ENCODE measurements around the gene SCAMP2.

- TF ChIP-seq EP300 (IDR thresholded peaks at IDR 0.05; ENCODE audit: borderline replicate concordance) (no peak), TAF1 (IDR thresholded peaks at IDR 0.05; ENCODE audit: low read depth) (no peak), EGR1 (IDR thresholded peaks at IDR 0.05) (no peak), NFIC (IDR thresholded peaks at IDR 0.05) (no peak), RAD21 (IDR thresholded peaks at IDR 0.05; ENCODE audit: low read depth) (no peak), FOXM1 (IDR thresholded peaks at IDR 0.05; ENCODE audit: borderline replicate concordance, low read depth) (no peak)
Measured at GRCh38 chr15:74863239-74864056, 9.7 kb downstream of the SCAMP2 start.

Data from Ishikawa (cell line).